ENCODE data around the gene PNCK. TPM values are rescaled to one million over a fixed set of nuclear protein-coding genes. Genes with fewer than 3 reads are reported as not detected.

PNCK gene
- total RNA-seq, 2 donors from 2014 or later: 8.5 to 50.6 TPM

DNA sequence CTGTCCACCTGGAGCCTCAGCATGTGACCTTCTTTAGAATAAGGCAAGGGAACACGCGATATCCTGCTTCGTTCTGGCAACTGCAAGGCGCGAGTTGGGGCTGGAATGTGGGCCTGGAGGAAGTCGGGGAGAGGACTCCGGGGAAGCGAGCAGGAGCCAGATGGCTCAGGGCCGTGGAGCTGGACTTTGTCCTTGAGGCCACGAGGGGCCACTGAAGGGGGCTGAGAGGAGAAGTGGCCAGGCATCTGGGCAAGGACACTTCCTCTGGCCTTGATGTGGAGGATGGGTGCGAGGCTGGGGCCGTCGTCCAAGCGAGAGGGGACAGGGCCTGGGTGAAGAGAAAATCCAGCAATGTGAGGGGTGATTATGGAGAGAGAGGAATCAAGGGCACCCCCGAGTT is 38.8 kb downstream of the PNCK start:
- TF ChIP-seq, protein P1, sequence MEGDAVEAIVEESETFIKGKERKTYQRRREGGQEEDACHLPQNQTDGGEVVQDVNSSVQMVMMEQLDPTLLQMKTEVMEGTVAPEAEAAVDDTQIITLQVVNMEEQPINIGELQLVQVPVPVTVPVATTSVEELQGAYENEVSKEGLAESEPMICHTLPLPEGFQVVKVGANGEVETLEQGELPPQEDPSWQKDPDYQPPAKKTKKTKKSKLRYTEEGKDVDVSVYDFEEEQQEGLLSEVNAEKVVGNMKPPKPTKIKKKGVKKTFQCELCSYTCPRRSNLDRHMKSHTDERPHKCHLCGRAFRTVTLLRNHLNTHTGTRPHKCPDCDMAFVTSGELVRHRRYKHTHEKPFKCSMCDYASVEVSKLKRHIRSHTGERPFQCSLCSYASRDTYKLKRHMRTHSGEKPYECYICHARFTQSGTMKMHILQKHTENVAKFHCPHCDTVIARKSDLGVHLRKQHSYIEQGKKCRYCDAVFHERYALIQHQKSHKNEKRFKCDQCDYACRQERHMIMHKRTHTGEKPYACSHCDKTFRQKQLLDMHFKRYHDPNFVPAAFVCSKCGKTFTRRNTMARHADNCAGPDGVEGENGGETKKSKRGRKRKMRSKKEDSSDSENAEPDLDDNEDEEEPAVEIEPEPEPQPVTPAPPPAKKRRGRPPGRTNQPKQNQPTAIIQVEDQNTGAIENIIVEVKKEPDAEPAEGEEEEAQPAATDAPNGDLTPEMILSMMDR (IDR thresholded peaks at IDR 0.05): no peak
- 35% methylated on average over 12 of the region's 15 CpGs for WGBS
- Histone ChIP-seq H3K27me3 (replicated peaks; ENCODE audit: insufficient read depth) (no peaks in the 10 kb centered on the region), H3K4me1 (replicated peaks) (no peaks in the 10 kb centered on the region), H3K9me3 (no peaks in the 10 kb centered on the region), H3K36me3 (no peaks in the 10 kb centered on the region), H3K4me3 (no peak overlapping the region), H3K27ac (no peak overlapping the region)
- DNase-seq (ENCODE audit: low spot score): no peak
- intact Hi-C loops (cut with DNase I): no loop called here

DNA sequence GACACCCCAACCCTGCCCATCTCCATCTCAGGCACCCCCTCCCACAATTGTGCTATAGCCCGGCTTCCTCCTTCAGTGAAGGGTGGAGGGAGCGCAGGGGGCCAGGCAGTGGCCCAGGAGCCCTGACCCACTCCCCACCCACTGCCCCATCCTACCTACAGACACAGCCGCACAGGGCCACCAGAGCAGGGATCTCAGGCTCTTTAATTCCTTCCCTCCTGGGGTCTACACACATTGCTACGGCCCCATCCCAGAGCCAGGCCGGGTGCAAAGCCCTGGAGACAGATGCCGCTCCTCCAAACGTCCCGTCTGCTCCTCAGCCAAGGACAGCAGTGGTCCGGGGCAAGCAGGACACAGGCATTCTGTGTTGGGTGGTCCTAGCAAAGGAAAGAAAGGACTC is 39.4 kb downstream of the PNCK start:
- TF ChIP-seq POLR2AphosphoS5 (IDR thresholded peaks at IDR 0.05): no peak
- TF ChIP-seq POLR2A (IDR thresholded peaks at IDR 0.05): no peak
- TF ChIP-seq, protein P1 (IDR thresholded peaks at IDR 0.05): no peak
- DNase-seq (ENCODE audit: low spot score): no peak
- 81% methylated on average over 9 of the region's 9 CpGs for WGBS
- no peaks in the 10 kb centered on the region for H3K36me3 ChIP-seq
- H3K9me3 ChIP-seq: no peaks in the 10 kb centered on the region
- H3K4me3 ChIP-seq: no peak overlapping the region
- H3K4me1 ChIP-seq (replicated peaks): no peaks in the 10 kb centered on the region
- no peak overlapping the region for H3K27ac ChIP-seq
- intact Hi-C loops (cut with DNase I): no loop called here
- H3K27me3 ChIP-seq (replicated peaks; ENCODE audit: insufficient read depth): no peaks in the 10 kb centered on the region

DNA sequence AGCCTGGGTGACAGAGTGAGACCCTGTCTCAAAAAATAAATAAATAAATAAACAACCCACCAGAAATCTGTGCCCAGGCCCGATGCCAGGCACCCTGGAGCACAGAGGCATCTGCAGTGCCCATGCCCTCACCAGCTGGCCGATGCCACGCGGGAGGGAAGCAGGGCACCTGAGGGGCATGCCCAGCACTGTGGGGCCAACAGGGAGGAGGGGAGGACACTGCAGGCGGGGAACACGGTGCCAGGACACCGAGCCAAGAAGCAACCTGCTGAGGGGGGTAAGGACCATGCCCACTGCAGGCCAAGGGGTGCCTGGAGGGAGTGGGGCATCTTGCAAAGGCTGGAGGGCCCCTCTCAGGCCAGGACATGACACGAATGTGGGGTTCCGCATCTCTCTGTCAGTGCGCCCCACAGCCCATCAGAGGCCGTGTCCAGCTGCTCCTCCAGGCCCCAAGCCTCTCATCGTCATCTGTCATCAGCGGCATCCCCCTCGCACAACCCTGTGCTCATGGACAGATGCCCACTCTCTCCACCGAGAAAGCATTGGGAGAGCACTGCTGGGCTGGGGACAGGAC is 39.9 kb downstream of the PNCK start:
- Histone ChIP-seq H3K27me3 (replicated peaks; ENCODE audit: insufficient read depth) (no peaks in the 10 kb centered on the region), H3K4me1 (replicated peaks) (no peaks in the 10 kb centered on the region), H3K36me3 (no peaks in the 10 kb centered on the region), H3K9me3 (no peaks in the 10 kb centered on the region), H3K4me3 (no peak overlapping the region), H3K27ac (no peak overlapping the region)
- no peak for DNase-seq (ENCODE audit: low spot score)
- WGBS: 87% methylated on average over 7 of the region's 15 CpGs
- intact Hi-C loops (cut with DNase I): no loop called here
- TF ChIP-seq POLR2AphosphoS5 (IDR thresholded peaks at IDR 0.05) (no peak), POLR2A (IDR thresholded peaks at IDR 0.05) (no peak)
- TF ChIP-seq, protein P1 (IDR thresholded peaks at IDR 0.05): no peak

DNA sequence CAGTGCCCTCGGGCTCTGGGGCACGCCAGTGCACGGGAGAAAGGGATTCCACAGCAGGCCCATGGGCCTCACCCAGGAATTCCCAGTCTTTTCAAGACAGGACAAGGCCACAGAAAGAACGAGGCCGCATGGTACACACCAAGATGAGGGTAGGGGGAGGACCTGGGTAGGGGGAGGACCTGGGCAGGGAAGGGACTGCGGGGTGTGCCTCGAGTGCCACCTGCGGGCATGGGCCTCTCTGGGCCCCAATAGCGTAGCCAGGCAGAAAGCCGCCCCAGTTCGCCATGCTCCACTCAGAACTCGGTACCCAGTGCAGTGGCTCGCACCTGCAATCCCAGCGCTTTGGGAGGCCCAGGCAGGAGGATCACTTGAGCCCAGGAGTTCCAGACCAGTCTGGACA is 40.6 kb downstream of the PNCK start:
- Histone ChIP-seq H3K9me3 (no peaks in the 10 kb centered on the region), H3K27me3 (replicated peaks; ENCODE audit: insufficient read depth) (no peaks in the 10 kb centered on the region), H3K36me3 (no peaks in the 10 kb centered on the region), H3K4me3 (no peak overlapping the region), H3K4me1 (replicated peaks) (no peaks in the 10 kb centered on the region), H3K27ac (no peak overlapping the region)
- DNase-seq (ENCODE audit: low spot score): no peak
- intact Hi-C loops (cut with DNase I): no loop called here
- WGBS: 90% methylated on average over 7 of the region's 14 CpGs
- no peak for TF ChIP-seq POLR2A (IDR thresholded peaks at IDR 0.05)
- TF ChIP-seq, protein P1 (IDR thresholded peaks at IDR 0.05): no peak
- TF ChIP-seq POLR2AphosphoS5 (IDR thresholded peaks at IDR 0.05): no peak

DNA sequence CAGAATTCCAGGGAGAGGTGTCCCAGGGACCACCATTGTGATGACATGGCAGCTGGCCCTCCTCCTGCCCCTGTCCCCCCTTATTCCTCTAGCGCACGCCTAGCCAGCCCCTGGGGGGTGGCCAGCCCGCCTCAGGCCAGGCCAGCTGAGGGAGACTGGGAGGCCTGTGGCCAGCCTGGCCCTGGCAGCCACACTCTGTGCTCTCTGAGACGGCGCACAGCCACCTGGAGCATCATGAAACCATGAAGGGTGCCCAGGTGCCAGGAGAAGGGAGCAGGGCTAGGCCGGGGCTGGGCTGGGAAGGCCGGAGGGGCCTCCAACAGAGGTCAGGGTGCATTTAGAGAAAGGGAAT is 41.0 kb downstream of the PNCK start:
- no peak overlapping the region for H3K4me3 ChIP-seq
- H3K27me3 ChIP-seq (replicated peaks; ENCODE audit: insufficient read depth): no peaks in the 10 kb centered on the region
- no peaks in the 10 kb centered on the region for H3K36me3 ChIP-seq
- no CpG with 5 or more reads among the region's 7 CpGs for WGBS
- intact Hi-C loops (cut with DNase I): no loop called here
- DNase-seq (ENCODE audit: low spot score): no peak
- H3K27ac ChIP-seq: no peak overlapping the region
- TF ChIP-seq, protein P1 (IDR thresholded peaks at IDR 0.05): no peak
- TF ChIP-seq POLR2AphosphoS5 (IDR thresholded peaks at IDR 0.05) (no peak), POLR2A (IDR thresholded peaks at IDR 0.05) (no peak)
- no peaks in the 10 kb centered on the region for H3K9me3 ChIP-seq
- H3K4me1 ChIP-seq (replicated peaks): no peaks in the 10 kb centered on the region

Measured in prostate gland (tissue), 2 donors.